CD14-positive monocyte (primary cell): ENCODE measurements around the gene DDA1. TPM values are rescaled to one million over a fixed set of nuclear protein-coding genes. Genes with fewer than 3 reads are reported as not detected.

ENCODE experiments used
- DNase-seq, 3 donors: peaks; one replicate each; pipeline ENCODE4 v3.0.0-alpha.2; 2011 to 2022
- H2AFZ ChIP-seq: 2 replicates; pipeline ENCODE4 v1.6.0; 2012; ENCODE audit warnings: mild to moderate bottlenecking, low read depth, low read length, inconsistent platforms; ENCODE audit not compliant: insufficient read depth, poor library complexity, severe bottlenecking
- H3K27ac ChIP-seq, 2 donors: 1 replicate in 1 of 2; 2 replicates in 1 of 2; pipeline ENCODE4 v1.5.1; 2012 to 2013; ENCODE audit warnings: low read length in 2 of 2, control low read depth in 1 of 2, inconsistent platforms in 1 of 2, low read depth in 1 of 2, mild to moderate bottlenecking in 1 of 2
- H3K27me3 ChIP-seq, 2 donors: one replicate each; pipeline versions ENCODE4 v1.6.0 to v1.6.1; 2011 to 2013; ENCODE audit warnings: low read length in 2 of 2; ENCODE audit not compliant: control insufficient read depth in 2 of 2, insufficient read depth in 2 of 2
- H3K36me3 ChIP-seq, 2 donors: replicated peaks in 1 of 2; 1 replicate in 1 of 2; 2 replicates in 1 of 2; pipeline versions ENCODE4 v1.5.1 to v1.6.1; 2012 to 2013; ENCODE audit warnings: low read length in 2 of 2, control low read depth in 1 of 2, inconsistent platforms in 1 of 2, mild to moderate bottlenecking in 1 of 2; ENCODE audit not compliant: insufficient read depth in 2 of 2, control insufficient read depth in 1 of 2
- H3K4me1 ChIP-seq, 2 donors: 1 replicate in 1 of 2; 2 replicates in 1 of 2; pipeline versions ENCODE4 v1.5.1 to v1.6.1; 2012 to 2013; ENCODE audit warnings: low read length in 2 of 2, control low read depth in 1 of 2, inconsistent platforms in 1 of 2, mild to moderate bottlenecking in 1 of 2, moderate library complexity in 1 of 2; ENCODE audit not compliant: insufficient read depth in 2 of 2, control insufficient read depth in 1 of 2
- H3K4me2 ChIP-seq: replicated peaks from 2 replicates; pipeline ENCODE3; 2012; ENCODE audit warnings: low read length, moderate library complexity, mild to moderate bottlenecking; ENCODE audit not compliant: poor library complexity, severe bottlenecking; ENCODE audit errors: extremely low read depth
- H3K4me3 ChIP-seq, 3 experiments: fragments of 200-600 bp in 1 of 3; sonication (generic) in 1 of 3; replicated peaks in 1 of 3; 1 replicate in 2 of 3; 2 replicates in 1 of 3; pipeline ENCODE4 v1.5.1; 2011 to 2013; ENCODE audit warnings: low read length in 3 of 3, mild to moderate bottlenecking in 3 of 3, control low read depth in 2 of 3, low read depth in 2 of 3, inconsistent platforms in 1 of 3, moderate library complexity in 1 of 3
- H3K79me2 ChIP-seq: 2 replicates; pipeline ENCODE4 v1.6.0; 2012; ENCODE audit warnings: mild to moderate bottlenecking, control low read depth, inconsistent platforms, low read length, moderate library complexity; ENCODE audit not compliant: insufficient read depth
- H3K9ac ChIP-seq: 2 replicates; pipeline ENCODE4 v1.6.0; 2017; ENCODE audit warnings: low read length, mild to moderate bottlenecking; ENCODE audit not compliant: insufficient read depth, poor library complexity, severe bottlenecking
- H3K9me3 ChIP-seq, 2 donors: replicated peaks in 1 of 2; 1 replicate in 1 of 2; 2 replicates in 1 of 2; pipeline versions ENCODE4 v1.5.1 to v1.6.1; 2012 to 2013; ENCODE audit warnings: low read length in 2 of 2, control low read depth in 1 of 2; ENCODE audit not compliant: control insufficient read depth in 1 of 2, insufficient read depth in 1 of 2
- H4K20me1 ChIP-seq: 2 replicates; pipeline ENCODE4 v1.6.0; 2012; ENCODE audit warnings: mild to moderate bottlenecking, low read length, control low read depth, moderate library complexity; ENCODE audit not compliant: insufficient read depth
- H3K27ac Mint-ChIP-seq, 7 donors: one replicate each; pipeline ENCODE4 v1.8.0; 2020; ENCODE audit warnings: mild to moderate bottlenecking in 7 of 7, mixed read lengths in 7 of 7, moderate library complexity in 6 of 7, inconsistent platforms in 2 of 7
- H3K27me3 Mint-ChIP-seq, 3 donors: one replicate each; pipeline ENCODE4 v1.8.0; 2021 to 2022; ENCODE audit warnings: low read depth in 3 of 3, mild to moderate bottlenecking in 3 of 3, mixed read lengths in 3 of 3, moderate library complexity in 3 of 3, inconsistent platforms in 1 of 3
- H3K36me3 Mint-ChIP-seq, 2 donors: one replicate each; pipeline ENCODE4 v1.8.0; 2020; ENCODE audit warnings: mixed read lengths in 2 of 2, inconsistent platforms in 1 of 2, mild to moderate bottlenecking in 1 of 2
- H3K4me1 Mint-ChIP-seq: one replicate; pipeline ENCODE4 v1.8.0; 2020; ENCODE audit warnings: mild to moderate bottlenecking, mixed read lengths
- H3K4me3 Mint-ChIP-seq, 2 donors: one replicate each; pipeline ENCODE4 v1.8.0; 2020; ENCODE audit warnings: mild to moderate bottlenecking in 2 of 2, mixed read lengths in 2 of 2, moderate library complexity in 1 of 2
- H3K9me3 Mint-ChIP-seq, 7 donors: one replicate each; pipeline ENCODE4 v1.8.0; 2020 to 2022; ENCODE audit warnings: mixed read lengths in 7 of 7, mild to moderate bottlenecking in 6 of 7, moderate library complexity in 6 of 7, inconsistent platforms in 2 of 7
- CTCF ChIP-seq: fragments of 200-600 bp; IDR thresholded peaks from one replicate; pipeline ENCODE4 v1.8.0; 2022; ENCODE audit warnings: antibody characterized with exemption, mild to moderate bottlenecking
- WGBS: methylation state at CpG from one replicate; pipeline ENCODE4 v1.1.5; 2013; ENCODE audit warnings: missing lambda C conversion rate; ENCODE audit not compliant: insufficient coverage; 5-methylcytosine and 5-hydroxymethylcytosine counted together
- intact Hi-C, 2 donors: fragments of 100-400 bp; cut with micrococcal nuclease; formaldehyde crosslinking; loops; one replicate each; pipeline versions ENCODE4 v1.15.0 to v1.15.1; 2023
- polyA plus RNA-seq, 3 donors: library from polyadenylated mRNA; depleted of rRNA in 1 of 3; unstranded in 2 of 3; stranded (reverse) in 1 of 3; fragments of 300-500 nt in 2 of 3; fragments of >200 nt in 1 of 3; fragmentation: Illumina TruSeq in 2 of 3; gene quantifications; 1 replicate in 2 of 3; 2 replicates in 1 of 3; pipeline ENCODE4 v1.2.3, GENCODE V29; 2012 to 2021

Gene DDA1
- polyA plus RNA-seq, 3 donors: 22.5 to 49.5 (median 23.8) TPM

GRCh38 chr19:17303940-17304267 lies 5.5 kb upstream of the DDA1 start:
- Mint-ChIP-seq H3K36me3 (peaks cover 6 to 19% of the 10 kb centered on the region in 2 donors), H3K27me3 (peaks cover 0 to 3% (median 0%) of the 10 kb centered on the region in 3 donors), H3K9me3 (peaks cover 0 to 3% (median 0%) of the 10 kb centered on the region in 7 donors), H3K4me1 (peaks cover 33% of the 10 kb centered on the region), H3K4me3 (peak overlapping the region in 1 of 2 donors; percentile 50), H3K27ac (peak overlapping the region in 2 of 7 donors; percentile 77 to 79)
- H2AFZ ChIP-seq: no peak overlapping the region
- H3K79me2 ChIP-seq: peaks cover 41% of the 10 kb centered on the region
- peak overlapping the region; percentile 97 for H3K4me2 ChIP-seq
- no peak for TF ChIP-seq CTCF
- intact Hi-C loops: loop anchor here in 1 of 2 donors (2.0 to 5.0 kb wide), 2 partner anchors 33 to 37 kb away; partner anchors contain the start of genes BABAM1 and GTPBP3
- H3K27ac ChIP-seq: no peak overlapping the region
- peaks cover 18% of the 10 kb centered on the region for H4K20me1 ChIP-seq
- no peak for DNase-seq
- no peak overlapping the region for H3K9ac ChIP-seq
- peak overlapping the region in 1 of 3 experiments; percentile 81 for H3K4me3 ChIP-seq
- H3K36me3 ChIP-seq: peaks cover 2% of the 10 kb centered on the region in 2 donors
- H3K27me3 ChIP-seq: no peaks in the 10 kb centered on the region
- no peaks in the 10 kb centered on the region for H3K9me3 ChIP-seq
- H3K4me1 ChIP-seq: peaks cover 42 to 48% of the 10 kb centered on the region in 2 donors
- 86% methylated on average over 11 of the region's 12 CpGs for WGBS

- Histone ChIP-seq H2AFZ (no peak overlapping the region), H3K4me2 (peak overlapping the region; percentile 80), H3K27me3 (no peaks in the 10 kb centered on the region), H3K4me1 (peaks cover 44 to 52% of the 10 kb centered on the region in 2 donors), H3K27ac (peak overlapping the region in 1 of 2 donors; percentile 82), H3K9ac (no peak overlapping the region), H3K4me3 (peak overlapping the region in 1 of 3 experiments; percentile 76), H3K9me3 (no peaks in the 10 kb centered on the region), H4K20me1 (peaks cover 18% of the 10 kb centered on the region), H3K36me3 (peaks cover 0 to 2% of the 10 kb centered on the region in 2 donors), H3K79me2 (peaks cover 42% of the 10 kb centered on the region)
- peak overlapping the region; percentile 86 to 90 for H3K4me3 Mint-ChIP-seq
- TF ChIP-seq CTCF: no peak
- H3K36me3 Mint-ChIP-seq: peaks cover 5 to 15% of the 10 kb centered on the region in 2 donors
- peaks cover 35% of the 10 kb centered on the region for H3K4me1 Mint-ChIP-seq
- intact Hi-C loops: loop anchor here in 1 of 2 donors (2.0 to 5.0 kb wide), 2 partner anchors 33 to 38 kb away; partner anchors contain the start of genes BABAM1 and GTPBP3
- 85% methylated on average over 4 of the region's 12 CpGs for WGBS
- H3K27ac Mint-ChIP-seq: peak overlapping the region; percentile 67 to 93 (median 90)
- H3K27me3 Mint-ChIP-seq: peaks cover 0 to 3% (median 0%) of the 10 kb centered on the region in 3 donors
- peaks cover 0 to 1% (median 0%) of the 10 kb centered on the region in 7 donors for H3K9me3 Mint-ChIP-seq
- no peak for DNase-seq
These were observed 4.8 kb upstream of the DDA1 start for GRCh38 chr19:17304386-17305215.
